ENCODE measurements around the gene PEAR1. TPM values are rescaled to one million over a fixed set of nuclear protein-coding genes. Genes with fewer than 3 reads are reported as not detected.

PEAR1 gene
- total and polyA plus RNA-seq, 8 donors, result 1.2 to 16.3 (median 2.7) TPM

- Histone ChIP-seq H3K27ac (no peak overlapping the region), H3K9me3 (no peaks in the 10 kb centered on the region), H3K27me3 (peaks cover 0 to 25% (median 15%) of the 10 kb centered on the region in 3 donors), H3K4me1 (peaks cover 0 to 13% (median 7%) of the 10 kb centered on the region in 4 donors), H3K4me3 (no peak overlapping the region), H3K36me3 (peaks cover 0 to 37% (median 32%) of the 10 kb centered on the region in 4 donors)
- TF ChIP-seq CTCF (IDR thresholded peaks at IDR 0.05) (no peak), EP300 (IDR thresholded peaks at IDR 0.05) (no peak), POLR2AphosphoS5 (IDR thresholded peaks at IDR 0.05) (no peak), POLR2A (IDR thresholded peaks at IDR 0.05) (no peak)
- intact Hi-C loops (cut with DNase I; ENCODE audit: low total_unique reads), result no loop called here
- DNase-seq, result no peak
- 77 to 82% (median 81%) methylated on average over 6 of the region's 6 CpGs for WGBS, 5 donors
These were observed 39.6 kb downstream of the PEAR1 start for GRCh38 chr1:156933136-156933535.

GRCh38 chr1:156935505-156936128 is 42.1 kb downstream of the PEAR1 start:
- H3K4me1 ChIP-seq, result peaks cover 0 to 13% (median 7%) of the 10 kb centered on the region in 4 donors
- TF ChIP-seq EP300 (IDR thresholded peaks at IDR 0.05) (no peak), POLR2AphosphoS5 (IDR thresholded peaks at IDR 0.05) (no peak), CTCF (IDR thresholded peaks at IDR 0.05) (no peak), POLR2A (IDR thresholded peaks at IDR 0.05) (no peak)
- H3K27me3 ChIP-seq, result peaks cover 0 to 4% (median 0%) of the 10 kb centered on the region in 3 donors
- 87 to 97% (median 90%) methylated on average over 15 to 17 of the region's 17 CpGs for WGBS, 5 donors
- peaks cover 15 to 61% (median 57%) of the 10 kb centered on the region in 4 donors for H3K36me3 ChIP-seq
- no peak for DNase-seq
- H3K4me3 ChIP-seq, result no peak overlapping the region
- intact Hi-C loops (cut with DNase I; ENCODE audit: low total_unique reads), result no loop called here
- no peaks in the 10 kb centered on the region for H3K9me3 ChIP-seq
- no peak overlapping the region for H3K27ac ChIP-seq

GRCh38 chr1:156936191-156936590 is 42.7 kb downstream of the PEAR1 start:
- no peak for DNase-seq
- no peak overlapping the region for H3K27ac ChIP-seq
- H3K36me3 ChIP-seq, result peaks cover 20 to 67% (median 63%) of the 10 kb centered on the region in 4 donors
- H3K4me3 ChIP-seq, result no peak overlapping the region
- 87 to 96% (median 95%) methylated on average over 3 to 5 of the region's 5 CpGs for WGBS, 5 donors
- TF ChIP-seq POLR2AphosphoS5 (IDR thresholded peaks at IDR 0.05) (no peak), EP300 (IDR thresholded peaks at IDR 0.05) (no peak)
- no peaks in the 10 kb centered on the region for H3K9me3 ChIP-seq
- no peaks in the 10 kb centered on the region for H3K27me3 ChIP-seq
- peaks cover 0 to 9% (median 6%) of the 10 kb centered on the region in 4 donors for H3K4me1 ChIP-seq
- intact Hi-C loops (cut with DNase I; ENCODE audit: low total_unique reads), result no loop called here

GRCh38 chr1:156936721-156937220 is 43.3 kb downstream of the PEAR1 start:
- no peak for DNase-seq

More at GRCh38 chr1:156936721-156937220, 43.3 kb downstream of the PEAR1 start:
- H3K36me3 ChIP-seq, result peaks cover 25 to 73% (median 69%) of the 10 kb centered on the region in 4 donors
- TF ChIP-seq EP300 (IDR thresholded peaks at IDR 0.05) (no peak), POLR2AphosphoS5 (IDR thresholded peaks at IDR 0.05) (no peak), CTCF (IDR thresholded peaks at IDR 0.05) (no peak), POLR2A (IDR thresholded peaks at IDR 0.05) (no peak)
- intact Hi-C loops (cut with DNase I; ENCODE audit: low total_unique reads), result no loop called here
- no peak overlapping the region for H3K27ac ChIP-seq
- H3K27me3 ChIP-seq, result no peaks in the 10 kb centered on the region
- no peaks in the 10 kb centered on the region for H3K9me3 ChIP-seq
- 82 to 90% (median 86%) methylated on average over 10 of the region's 10 CpGs for WGBS, 5 donors
- no peak overlapping the region for H3K4me3 ChIP-seq
- H3K4me1 ChIP-seq, result peaks cover 0 to 3% (median 3%) of the 10 kb centered on the region in 4 donors
